ENCODE results near the gene LSMEM2. TPM values are rescaled to one million over a fixed set of nuclear protein-coding genes. Genes with fewer than 3 reads are reported as not detected.

The LSMEM2 gene
- total RNA-seq, 1 experiment from 2014 or later: not detected

DNA sequence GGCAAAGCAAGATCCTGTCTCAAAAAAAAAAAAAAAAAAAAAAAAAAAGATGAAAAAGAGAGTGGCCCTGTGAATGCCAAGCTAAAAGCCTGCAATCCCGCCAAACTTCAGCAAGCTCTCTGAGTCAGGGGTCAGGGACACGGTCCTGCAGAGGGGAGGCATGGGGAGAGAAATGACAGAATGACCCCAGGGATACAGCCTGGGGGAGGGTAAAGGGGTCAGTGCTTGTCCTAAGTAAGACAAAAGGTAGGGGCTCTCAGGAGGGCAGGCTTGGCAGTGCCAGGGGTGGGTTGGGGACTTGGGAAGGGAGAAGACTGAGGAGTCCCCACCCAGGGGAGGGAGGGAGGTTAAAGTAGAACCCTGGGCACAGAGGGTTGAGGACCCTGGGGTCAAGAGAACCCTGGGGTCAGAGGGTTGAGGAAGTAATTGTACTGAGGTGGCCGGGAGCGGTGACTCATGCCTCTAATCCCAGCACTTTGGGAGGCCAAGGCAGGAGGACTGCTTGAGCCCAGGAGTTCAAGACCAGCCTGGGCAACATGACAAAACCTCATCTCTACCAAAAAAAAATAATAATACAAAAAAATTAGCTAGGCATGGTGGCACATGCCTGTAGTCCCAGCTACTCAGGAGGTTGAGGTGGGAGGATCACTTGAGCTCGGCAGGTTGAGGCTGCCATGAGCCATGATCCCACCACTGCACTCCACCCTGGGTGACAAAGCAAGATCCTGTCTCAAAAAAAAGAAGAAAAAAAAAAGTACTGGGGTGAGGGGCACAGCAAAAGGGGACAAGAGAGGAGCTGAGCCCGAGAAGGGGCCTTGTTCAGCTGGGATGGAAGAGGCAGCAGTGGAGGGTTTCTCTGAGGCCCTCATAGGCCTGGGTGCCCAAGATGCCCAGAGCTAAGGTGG is 15.2 kb upstream of the LSMEM2 start:
- no TSS peak for BruUV-seq (replicated peaks)
- ChIA-PET POLR2A (ENCODE audit: low non-redundant PET) (interaction anchor here (0.6 kb wide), 1 partner anchor 19 kb away, joined by 13 read pairs; no protein-coding TSS in a partner anchor), CTCF (interaction anchor here (0.9 kb wide), 1 partner anchor 17 kb away, joined by 3 read pairs; no protein-coding TSS in a partner anchor)

DNA sequence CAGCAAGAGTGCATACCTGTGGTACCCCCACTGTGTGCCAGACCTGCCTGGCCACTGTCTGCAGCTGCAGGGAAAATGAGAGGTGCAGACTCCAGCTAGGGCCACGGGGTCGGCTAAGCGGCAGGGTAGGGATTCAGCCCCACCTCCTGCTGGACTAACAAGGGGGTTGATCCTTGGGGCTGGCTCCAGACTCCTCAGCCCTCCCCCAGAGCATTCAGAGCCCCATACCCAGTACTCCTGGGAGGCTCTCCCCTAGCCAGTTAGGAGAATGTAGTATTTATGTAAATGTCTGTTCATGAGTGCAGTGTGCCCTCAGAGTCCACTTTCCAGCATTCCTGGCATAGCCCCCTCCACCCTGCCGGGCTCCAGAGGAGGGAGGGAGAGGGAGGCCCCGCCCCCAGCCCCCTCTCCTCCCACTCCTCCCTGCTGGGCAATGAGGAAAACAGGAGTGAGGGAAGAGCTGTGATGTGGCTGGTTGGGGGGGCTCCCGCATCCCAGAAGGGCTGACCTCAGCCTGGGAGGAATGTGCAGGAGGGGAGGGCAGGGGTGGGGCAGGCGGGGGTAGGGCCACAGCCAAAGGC is 14.4 kb upstream of the LSMEM2 start:
- peaks cover 20% of the 10 kb centered on the region for H3K4me1 ChIP-seq (ENCODE audit: insufficient read depth, low read length, poor library complexity, severe bottlenecking)
- H3K4me3 ChIP-seq (ENCODE audit: low read depth, low read length, poor library complexity, severe bottlenecking): no peak overlapping the region
- no peak for TF ChIP-seq EZH2 (IDR thresholded peaks at IDR 0.05; ENCODE audit: borderline replicate concordance, low read depth, low read length, poor library complexity, severe bottlenecking)
- TF ChIP-seq, protein P1, sequence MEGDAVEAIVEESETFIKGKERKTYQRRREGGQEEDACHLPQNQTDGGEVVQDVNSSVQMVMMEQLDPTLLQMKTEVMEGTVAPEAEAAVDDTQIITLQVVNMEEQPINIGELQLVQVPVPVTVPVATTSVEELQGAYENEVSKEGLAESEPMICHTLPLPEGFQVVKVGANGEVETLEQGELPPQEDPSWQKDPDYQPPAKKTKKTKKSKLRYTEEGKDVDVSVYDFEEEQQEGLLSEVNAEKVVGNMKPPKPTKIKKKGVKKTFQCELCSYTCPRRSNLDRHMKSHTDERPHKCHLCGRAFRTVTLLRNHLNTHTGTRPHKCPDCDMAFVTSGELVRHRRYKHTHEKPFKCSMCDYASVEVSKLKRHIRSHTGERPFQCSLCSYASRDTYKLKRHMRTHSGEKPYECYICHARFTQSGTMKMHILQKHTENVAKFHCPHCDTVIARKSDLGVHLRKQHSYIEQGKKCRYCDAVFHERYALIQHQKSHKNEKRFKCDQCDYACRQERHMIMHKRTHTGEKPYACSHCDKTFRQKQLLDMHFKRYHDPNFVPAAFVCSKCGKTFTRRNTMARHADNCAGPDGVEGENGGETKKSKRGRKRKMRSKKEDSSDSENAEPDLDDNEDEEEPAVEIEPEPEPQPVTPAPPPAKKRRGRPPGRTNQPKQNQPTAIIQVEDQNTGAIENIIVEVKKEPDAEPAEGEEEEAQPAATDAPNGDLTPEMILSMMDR (conservative IDR thresholded peaks at IDR 0.05; ENCODE audit: low read depth, low read length): no peak
- no peaks in the 10 kb centered on the region for H3K36me3 ChIP-seq (ENCODE audit: insufficient read depth, low read length, poor library complexity, severe bottlenecking)
- H3K9me3 ChIP-seq (ENCODE audit: low read depth, low read length, poor library complexity, severe bottlenecking): no peaks in the 10 kb centered on the region
- CTCF ChIA-PET: interaction anchor here (0.5 kb wide), 1 partner anchor 1406 kb away, joined by 4 read pairs; no protein-coding TSS in a partner anchor
- POLR2A ChIA-PET (ENCODE audit: low non-redundant PET): no interaction called here
- peak; percentile 67 for DNase-seq (ENCODE audit: low spot score)
- H3K27me3 ChIP-seq (replicated peaks; ENCODE audit: insufficient read depth, low read depth, low read length, poor library complexity): no peaks in the 10 kb centered on the region
- H3K27ac ChIP-seq (ENCODE audit: low read depth, low read length, poor library complexity, severe bottlenecking): peak overlapping the region; percentile 37
- no TSS peak for BruUV-seq (replicated peaks)
- intact Hi-C loops (cut with micrococcal nuclease; ENCODE audit: unreplicated experiment): loop anchor here (10.0 kb wide), 1 partner anchor 140 kb away; no protein-coding TSS in a partner anchor

More for the DNA sequence above, 15.2 kb upstream of the LSMEM2 start:
- intact Hi-C loops (cut with micrococcal nuclease; ENCODE audit: unreplicated experiment): loop anchor here (10.0 kb wide), 1 partner anchor 139 kb away; no protein-coding TSS in a partner anchor
- Histone ChIP-seq H3K4me1 (ENCODE audit: insufficient read depth, low read length, poor library complexity, severe bottlenecking) (peaks cover 20% of the 10 kb centered on the region), H3K27me3 (replicated peaks; ENCODE audit: insufficient read depth, low read depth, low read length, poor library complexity) (no peaks in the 10 kb centered on the region), H3K36me3 (ENCODE audit: insufficient read depth, low read length, poor library complexity, severe bottlenecking) (no peaks in the 10 kb centered on the region), H3K27ac (ENCODE audit: low read depth, low read length, poor library complexity, severe bottlenecking) (peak overlapping the region; percentile 37), H3K9me3 (ENCODE audit: low read depth, low read length, poor library complexity, severe bottlenecking) (no peaks in the 10 kb centered on the region), H3K4me3 (ENCODE audit: low read depth, low read length, poor library complexity, severe bottlenecking) (no peak overlapping the region)
- no peak for DNase-seq (ENCODE audit: low spot score)
- no peak for TF ChIP-seq EZH2 (IDR thresholded peaks at IDR 0.05; ENCODE audit: borderline replicate concordance, low read depth, low read length, poor library complexity, severe bottlenecking)
- TF ChIP-seq, protein P1 (conservative IDR thresholded peaks at IDR 0.05; ENCODE audit: low read depth, low read length): no peak

DNA sequence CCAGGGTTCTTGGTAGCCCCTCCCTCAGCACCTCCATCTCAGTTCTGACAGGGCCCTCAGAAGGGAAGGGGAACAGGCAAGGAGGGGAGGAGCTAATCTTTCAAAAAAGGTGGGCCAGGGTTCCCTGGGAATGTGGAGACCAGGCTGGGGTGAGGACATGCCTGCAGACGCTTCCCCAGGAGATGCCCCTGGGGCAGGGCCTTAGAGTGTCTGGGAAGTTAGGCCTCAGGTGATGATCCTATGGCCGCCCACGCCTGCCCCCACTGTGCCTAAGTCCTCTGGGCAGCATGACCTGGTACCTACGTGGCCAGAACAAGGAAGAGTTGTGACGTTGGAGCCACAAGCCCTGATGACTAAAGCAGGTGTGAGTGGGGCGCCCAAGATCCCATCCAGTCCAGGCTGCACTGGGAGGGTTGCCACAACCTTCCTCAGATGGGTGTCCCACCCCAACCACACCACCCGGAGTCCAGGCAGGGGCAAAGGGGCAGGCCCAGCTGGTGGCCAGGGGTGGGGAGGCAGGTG is 13.9 kb upstream of the LSMEM2 start:
- POLR2A ChIA-PET (ENCODE audit: low non-redundant PET): no interaction called here
- no peaks in the 10 kb centered on the region for H3K9me3 ChIP-seq (ENCODE audit: low read depth, low read length, poor library complexity, severe bottlenecking)
- BruUV-seq (replicated peaks): no TSS peak
- no peaks in the 10 kb centered on the region for H3K27me3 ChIP-seq (replicated peaks; ENCODE audit: insufficient read depth, low read depth, low read length, poor library complexity)
- H3K4me1 ChIP-seq (ENCODE audit: insufficient read depth, low read length, poor library complexity, severe bottlenecking): peaks cover 20% of the 10 kb centered on the region
- DNase-seq (ENCODE audit: low spot score): no peak
- no peak overlapping the region for H3K4me3 ChIP-seq (ENCODE audit: low read depth, low read length, poor library complexity, severe bottlenecking)
- TF ChIP-seq, protein P1 (conservative IDR thresholded peaks at IDR 0.05; ENCODE audit: low read depth, low read length): no peak
- no peak for TF ChIP-seq EZH2 (IDR thresholded peaks at IDR 0.05; ENCODE audit: borderline replicate concordance, low read depth, low read length, poor library complexity, severe bottlenecking)
- intact Hi-C loops (cut with micrococcal nuclease; ENCODE audit: unreplicated experiment): loop anchor here (10.0 kb wide), 1 partner anchor 140 kb away; no protein-coding TSS in a partner anchor
- H3K27ac ChIP-seq (ENCODE audit: low read depth, low read length, poor library complexity, severe bottlenecking): peak overlapping the region; percentile 23
- CTCF ChIA-PET: interaction anchor here (0.5 to 0.6 kb wide), 2 partner anchors 31 to 1405 kb away, joined by 4 to 7 read pairs; no protein-coding TSS in a partner anchor
- H3K36me3 ChIP-seq (ENCODE audit: insufficient read depth, low read length, poor library complexity, severe bottlenecking): no peaks in the 10 kb centered on the region

All from A673 (cell line).